HepG2 (cell line): ENCODE measurements around the gene FLYWCH1. TPM values are rescaled to one million over a fixed set of nuclear protein-coding genes. Genes with fewer than 3 reads are reported as not detected.

Source experiments
- AGO1 ChIP-seq: fragments of 200-400 bp; formaldehyde crosslinking; IDR thresholded peaks from 2 replicates; pipeline ENCODE4 v1.6.1; 2017; ENCODE audit warnings: mild to moderate bottlenecking, low read depth, low read length, moderate library complexity; ENCODE audit not compliant: poor library complexity, severe bottlenecking
- EHMT2 ChIP-seq: fragments of 200-600 bp; sonication (generic); IDR thresholded peaks from 2 replicates; pipeline ENCODE4 v1.7.0; 2017; ENCODE audit warnings: antibody characterized with exemption, low read depth, low read length, borderline replicate concordance
- HOXA9 ChIP-seq: sonication (generic); formaldehyde crosslinking; IDR thresholded peaks from 2 replicates; pipeline ENCODE4 v1.8.1; 2022; ENCODE audit warnings: missing genetic modification reagents, mild to moderate bottlenecking, moderate library complexity, borderline replicate concordance
- KAT2B ChIP-seq: fragments of 150-350 bp; IDR thresholded peaks from 2 replicates; pipeline ENCODE4 v1.6.1; 2014; ENCODE audit warnings: low read depth, low read length, borderline replicate concordance
- KLF9 ChIP-seq: IDR thresholded peaks from 2 replicates; pipeline ENCODE4 v1.6.1; 2016; ENCODE audit warnings: low read depth
- KMT2B ChIP-seq: IDR thresholded peaks from 2 replicates; pipeline ENCODE4 v1.6.1; 2016; ENCODE audit warnings: missing genetic modification reagents, missing compliant biosample characterization
- ONECUT2 ChIP-seq: sonication (generic); formaldehyde crosslinking; IDR thresholded peaks from 2 replicates; pipeline ENCODE4 v1.4.0; 2020; ENCODE audit warnings: missing genetic modification reagents
- RBM22 ChIP-seq: fragments of 200-400 bp; formaldehyde crosslinking; optimal IDR thresholded peaks from 2 replicates; pipeline ENCODE3; 2017; ENCODE audit warnings: mild to moderate bottlenecking, low read length, moderate library complexity
- RELA ChIP-seq: sonication (generic); formaldehyde crosslinking; IDR thresholded peaks from 2 replicates; pipeline ENCODE4 v1.4.0; 2020; ENCODE audit warnings: missing genetic modification reagents
- SMC3 ChIP-seq: IDR thresholded peaks from 2 replicates; pipeline ENCODE4 v1.6.1; 2011; ENCODE audit warnings: low read length, improper control_type of control experiment
- TEAD2 ChIP-seq: sonication (generic); formaldehyde crosslinking; IDR thresholded peaks from 2 replicates; pipeline ENCODE4 v1.9.0; 2021; ENCODE audit warnings: missing genetic modification reagents
- ZBTB7A ChIP-seq: sonication (generic); formaldehyde crosslinking; IDR thresholded peaks from 2 replicates; pipeline ENCODE4 v1.8.0; 2022; ENCODE audit warnings: mild to moderate bottlenecking, missing genetic modification reagents
- ZNF232 ChIP-seq: sonication (generic); formaldehyde crosslinking; IDR thresholded peaks from 2 replicates; pipeline ENCODE4 v1.4.0; 2020; ENCODE audit warnings: missing genetic modification reagents, borderline replicate concordance
- ZNF234 ChIP-seq: sonication (generic); formaldehyde crosslinking; conservative IDR thresholded peaks from 2 replicates; pipeline ENCODE4 v1.5.1; 2020; ENCODE audit warnings: mild to moderate bottlenecking, missing genetic modification reagents
- ZNF256 ChIP-seq: sonication (generic); formaldehyde crosslinking; conservative IDR thresholded peaks from 2 replicates; pipeline ENCODE4 v1.4.0; 2020; ENCODE audit warnings: missing genetic modification reagents
- ZNF276 ChIP-seq: sonication (generic); formaldehyde crosslinking; IDR thresholded peaks from 2 replicates; pipeline ENCODE4 v1.4.0; 2020; ENCODE audit warnings: mild to moderate bottlenecking, low read depth, missing genetic modification reagents
- ZNF543 ChIP-seq: sonication (generic); formaldehyde crosslinking; IDR thresholded peaks from 2 replicates; pipeline ENCODE4 v1.4.0; 2020; ENCODE audit warnings: mild to moderate bottlenecking, missing genetic modification reagents
- ZNF616 ChIP-seq: sonication (generic); formaldehyde crosslinking; IDR thresholded peaks from 2 replicates; pipeline ENCODE4 v1.5.0; 2020; ENCODE audit warnings: low read depth, mild to moderate bottlenecking, missing genetic modification reagents
- ZNF644 ChIP-seq: IDR thresholded peaks from 2 replicates; pipeline ENCODE4 v1.6.1; 2016; ENCODE audit warnings: low read depth
- ZNF737 ChIP-seq: sonication (generic); formaldehyde crosslinking; IDR thresholded peaks from 2 replicates; pipeline ENCODE4 v1.5.0; 2020; ENCODE audit warnings: missing genetic modification reagents, mild to moderate bottlenecking, borderline replicate concordance
- polyA plus RNA-seq, 8 experiments: library from polyadenylated mRNA; depleted of rRNA in 3 of 8; stranded (reverse) in 7 of 8; unstranded in 1 of 8; fragments of >200 nt; fragmentation: Illumina TruSeq in 4 of 8; extraction: Trizol in 4 of 8; gene quantifications; 2 replicates each; pipeline versions ENCODE4 v1.2.1 to v1.2.3, GENCODE V29; 2011 to 2016; ENCODE audit warnings: low read depth in 4 of 8, missing spikeins in 1 of 8, mixed read lengths in 1 of 8; ENCODE audit not compliant: insufficient read depth in 1 of 8
- total RNA-seq, 5 experiments: library from RNA; depleted of rRNA; stranded (reverse); fragments of >200 nt; fragmentation: Illumina TruSeq; extraction: Trizol; gene quantifications; 2 replicates each; pipeline ENCODE4 v1.2.3, GENCODE V29; 2016; ENCODE audit warnings: low read depth in 1 of 5
- TF ChIP-seq, protein P1 (sequence below): sonication (generic); formaldehyde crosslinking; IDR thresholded peaks from 2 replicates; pipeline ENCODE4 v1.4.0; 2020; ENCODE audit warnings: mild to moderate bottlenecking, missing genetic modification reagents
- TF ChIP-seq, protein P2 (sequence below): sonication (generic); formaldehyde crosslinking; conservative IDR thresholded peaks from 2 replicates; pipeline ENCODE4 v1.8.0; 2022; ENCODE audit warnings: mild to moderate bottlenecking, moderate library complexity, missing genetic modification reagents
- TF ChIP-seq, protein P3 (sequence below): IDR thresholded peaks from 2 replicates; pipeline ENCODE4 v1.6.1; 2016; ENCODE audit warnings: mild to moderate bottlenecking, missing biosample characterization, missing genetic modification reagents
- TF ChIP-seq, protein P4 (sequence below): sonication (generic); formaldehyde crosslinking; IDR thresholded peaks from 2 replicates; pipeline ENCODE4 v1.8.0; 2022; ENCODE audit warnings: mild to moderate bottlenecking, missing genetic modification reagents

Gene FLYWCH1
- total and polyA plus RNA-seq, 2 of the 13 experiments (the other 11 are each of a cell fraction or from before 2014, with no cell fraction given): 7.3 to 12.4 TPM

- TF ChIP-seq ZNF644 (no peak), ZNF276 (CRISPR knock-in tag) (no peak), ZNF256 (CRISPR knock-in tag) (0 out of 2 replicates have a peak, but pooled peaks have one; percentile 50), SMC3 (no peak), HOXA9 (no peak), ZBTB7A (peak; percentile 77; the same call in 1 of the 2 replicates), ZNF543 (0 out of 2 replicates have a peak, but pooled peaks have one; percentile 52), ZNF232 (no peak), ZNF737 (CRISPR knock-in tag) (no peak), KAT2B (no peak), ZNF616 (peak; percentile 77), AGO1 (no peak), ONECUT2 (CRISPR knock-in tag) (no peak), RELA (CRISPR knock-in tag) (no peak), KLF9 (CRISPR knock-in tag) (no peak), ZNF234 (CRISPR knock-in tag) (no peak), TEAD2 (CRISPR knock-in tag) (no peak), KMT2B (CRISPR knock-in tag) (no peak; the same call in 1 of the 2 replicates), EHMT2 (no peak), RBM22 (peak; percentile 66)
- TF ChIP-seq, protein P1, sequence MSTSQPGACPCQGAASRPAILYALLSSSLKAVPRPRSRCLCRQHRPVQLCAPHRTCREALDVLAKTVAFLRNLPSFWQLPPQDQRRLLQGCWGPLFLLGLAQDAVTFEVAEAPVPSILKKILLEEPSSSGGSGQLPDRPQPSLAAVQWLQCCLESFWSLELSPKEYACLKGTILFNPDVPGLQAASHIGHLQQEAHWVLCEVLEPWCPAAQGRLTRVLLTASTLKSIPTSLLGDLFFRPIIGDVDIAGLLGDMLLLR (CRISPR knock-in tag): no peak; the same call in 1 of the 2 replicates
- TF ChIP-seq, protein P2, sequence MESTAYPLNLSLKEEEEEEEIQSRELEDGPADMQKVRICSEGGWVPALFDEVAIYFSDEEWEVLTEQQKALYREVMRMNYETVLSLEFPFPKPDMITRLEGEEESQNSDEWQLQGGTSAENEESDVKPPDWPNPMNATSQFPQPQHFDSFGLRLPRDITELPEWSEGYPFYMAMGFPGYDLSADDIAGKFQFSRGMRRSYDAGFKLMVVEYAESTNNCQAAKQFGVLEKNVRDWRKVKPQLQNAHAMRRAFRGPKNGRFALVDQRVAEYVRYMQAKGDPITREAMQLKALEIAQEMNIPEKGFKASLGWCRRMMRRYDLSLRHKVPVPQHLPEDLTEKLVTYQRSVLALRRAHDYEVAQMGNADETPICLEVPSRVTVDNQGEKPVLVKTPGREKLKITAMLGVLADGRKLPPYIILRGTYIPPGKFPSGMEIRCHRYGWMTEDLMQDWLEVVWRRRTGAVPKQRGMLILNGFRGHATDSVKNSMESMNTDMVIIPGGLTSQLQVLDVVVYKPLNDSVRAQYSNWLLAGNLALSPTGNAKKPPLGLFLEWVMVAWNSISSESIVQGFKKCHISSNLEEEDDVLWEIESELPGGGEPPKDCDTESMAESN: 0 out of 2 replicates have a peak, but pooled peaks have one; percentile 52
- TF ChIP-seq, protein P3, sequence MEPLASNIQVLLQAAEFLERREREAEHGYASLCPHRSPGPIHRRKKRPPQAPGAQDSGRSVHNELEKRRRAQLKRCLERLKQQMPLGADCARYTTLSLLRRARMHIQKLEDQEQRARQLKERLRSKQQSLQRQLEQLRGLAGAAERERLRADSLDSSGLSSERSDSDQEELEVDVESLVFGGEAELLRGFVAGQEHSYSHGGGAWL (CRISPR knock-in tag): no peak; the same call in 1 of the 2 replicates
- TF ChIP-seq, protein P4, sequence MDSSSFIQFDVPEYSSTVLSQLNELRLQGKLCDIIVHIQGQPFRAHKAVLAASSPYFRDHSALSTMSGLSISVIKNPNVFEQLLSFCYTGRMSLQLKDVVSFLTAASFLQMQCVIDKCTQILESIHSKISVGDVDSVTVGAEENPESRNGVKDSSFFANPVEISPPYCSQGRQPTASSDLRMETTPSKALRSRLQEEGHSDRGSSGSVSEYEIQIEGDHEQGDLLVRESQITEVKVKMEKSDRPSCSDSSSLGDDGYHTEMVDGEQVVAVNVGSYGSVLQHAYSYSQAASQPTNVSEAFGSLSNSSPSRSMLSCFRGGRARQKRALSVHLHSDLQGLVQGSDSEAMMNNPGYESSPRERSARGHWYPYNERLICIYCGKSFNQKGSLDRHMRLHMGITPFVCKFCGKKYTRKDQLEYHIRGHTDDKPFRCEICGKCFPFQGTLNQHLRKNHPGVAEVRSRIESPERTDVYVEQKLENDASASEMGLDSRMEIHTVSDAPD (CRISPR knock-in tag): no peak
Measured at GRCh38 chr16:2980227-2981176, 68.8 kb downstream of the FLYWCH1 start, which contains the start of gene PKMYT1 (continued).
